SU-DHL-6 (cell line): ENCODE measurements around the gene HACE1.

Experiments
- CTCF ChIP-seq: fragments of 200-600 bp; sonication (generic); IDR thresholded peaks from one replicate; pipeline ENCODE4 v1.5.1; 2017; ENCODE audit warnings: antibody characterized with exemption, mild to moderate bottlenecking, low read length, moderate library complexity; ENCODE audit not compliant: insufficient read depth, poor library complexity, severe bottlenecking
- EZH2phosphoT487 ChIP-seq: fragments of 200-600 bp; sonication (generic), shearing (Covaris generic); conservative IDR thresholded peaks from 2 replicates; pipeline ENCODE4 v1.6.1; 2018; ENCODE audit warnings: mild to moderate bottlenecking, antibody characterized with exemption, low read length, moderate library complexity, mixed read lengths

GRCh38 chr6:104682722-104683643 is 176.7 kb downstream of the HACE1 start:
- peak; percentile 97 for TF ChIP-seq CTCF
- TF ChIP-seq EZH2phosphoT487 = no peak
